Peyer's patch (tissue), 4 donors: ENCODE data around the gene RAPGEF2.

Experiments
- CTCF ChIP-seq, 6 experiments: fragments of 450-650 bp in 4 of 6; fragments of 200-600 bp in 2 of 6; sonication (generic) in 1 of 6; IDR thresholded peaks; one replicate each; pipeline ENCODE4 v1.5.1; 2017 to 2019; ENCODE audit warnings: antibody characterized with exemption in 6 of 6, mild to moderate bottlenecking in 3 of 6, moderate library complexity in 1 of 6
- POLR2A ChIP-seq, 2 donors: fragments of 450-650 bp; IDR thresholded peaks; one replicate each; pipeline ENCODE4 v1.5.1; 2017; ENCODE audit warnings: antibody characterized with exemption in 2 of 2, mild to moderate bottlenecking in 2 of 2, moderate library complexity in 2 of 2

DNA sequence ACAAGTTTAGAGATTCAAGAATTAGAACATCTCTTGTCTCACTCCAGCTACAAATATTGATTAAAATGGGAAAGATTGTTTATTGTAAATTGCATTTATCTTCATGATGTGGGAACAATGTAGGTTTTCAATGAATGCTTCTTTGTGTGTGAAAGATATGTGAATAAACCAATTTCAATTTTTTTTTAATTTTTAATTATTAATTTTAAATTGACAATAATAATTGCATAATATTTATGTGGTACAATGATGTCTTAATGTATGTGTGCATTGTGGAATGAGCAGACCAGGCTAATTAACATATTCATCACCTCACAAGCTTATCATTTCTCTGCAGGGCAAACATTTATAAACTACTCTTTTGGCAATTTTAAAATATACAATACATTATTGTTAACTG is 281.1 kb downstream of the RAPGEF2 start:
- TF ChIP-seq CTCF (IDR thresholded peaks at IDR 0.05) (no peak), POLR2A (IDR thresholded peaks at IDR 0.05) (no peak)
